HG03108 (cell line): ENCODE results near the gene DNAJC15.
"Not testable (repeated sequence)": the region's sequence is repeated elsewhere in the genome, so short reads cannot be mapped to it uniquely, and the experiment has no call there.

Experiments used
- ATAC-seq: cut with Tn5 transposase; IDR thresholded peaks from one replicate; pipeline ENCODE4 v1.9.1; 2021; ENCODE audit warnings: moderate library complexity; ENCODE audit not compliant: unreplicated experiment

Gene DNAJC15

GRCh38 chr13:43044720-43045301 is 21.4 kb downstream of the DNAJC15 start:
- ATAC-seq = peak; percentile 34

- ATAC-seq = not testable (repeated sequence)
These were observed 22.0 kb downstream of the DNAJC15 start for GRCh38 chr13:43045302-43045773.

DNA sequence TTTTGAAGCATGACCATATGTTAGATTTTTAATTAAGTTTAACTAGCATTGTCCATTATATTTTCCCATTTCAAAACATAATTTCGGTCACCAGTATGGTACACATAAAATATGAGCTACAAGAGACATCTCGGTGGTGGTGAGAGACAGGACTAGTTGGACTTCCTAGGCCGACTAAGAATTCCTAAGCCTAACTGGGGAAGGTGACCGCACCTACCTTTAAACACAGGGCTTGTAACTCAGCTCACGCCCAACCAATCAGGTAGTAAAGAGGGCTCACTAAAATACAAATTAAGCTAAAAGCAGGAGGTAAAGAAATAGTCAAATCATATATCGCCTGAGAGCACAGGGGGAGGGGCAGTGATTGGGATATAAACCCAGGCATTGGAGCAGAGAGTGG is 22.9 kb downstream of the DNAJC15 start:
- ATAC-seq = no peak

DNA sequence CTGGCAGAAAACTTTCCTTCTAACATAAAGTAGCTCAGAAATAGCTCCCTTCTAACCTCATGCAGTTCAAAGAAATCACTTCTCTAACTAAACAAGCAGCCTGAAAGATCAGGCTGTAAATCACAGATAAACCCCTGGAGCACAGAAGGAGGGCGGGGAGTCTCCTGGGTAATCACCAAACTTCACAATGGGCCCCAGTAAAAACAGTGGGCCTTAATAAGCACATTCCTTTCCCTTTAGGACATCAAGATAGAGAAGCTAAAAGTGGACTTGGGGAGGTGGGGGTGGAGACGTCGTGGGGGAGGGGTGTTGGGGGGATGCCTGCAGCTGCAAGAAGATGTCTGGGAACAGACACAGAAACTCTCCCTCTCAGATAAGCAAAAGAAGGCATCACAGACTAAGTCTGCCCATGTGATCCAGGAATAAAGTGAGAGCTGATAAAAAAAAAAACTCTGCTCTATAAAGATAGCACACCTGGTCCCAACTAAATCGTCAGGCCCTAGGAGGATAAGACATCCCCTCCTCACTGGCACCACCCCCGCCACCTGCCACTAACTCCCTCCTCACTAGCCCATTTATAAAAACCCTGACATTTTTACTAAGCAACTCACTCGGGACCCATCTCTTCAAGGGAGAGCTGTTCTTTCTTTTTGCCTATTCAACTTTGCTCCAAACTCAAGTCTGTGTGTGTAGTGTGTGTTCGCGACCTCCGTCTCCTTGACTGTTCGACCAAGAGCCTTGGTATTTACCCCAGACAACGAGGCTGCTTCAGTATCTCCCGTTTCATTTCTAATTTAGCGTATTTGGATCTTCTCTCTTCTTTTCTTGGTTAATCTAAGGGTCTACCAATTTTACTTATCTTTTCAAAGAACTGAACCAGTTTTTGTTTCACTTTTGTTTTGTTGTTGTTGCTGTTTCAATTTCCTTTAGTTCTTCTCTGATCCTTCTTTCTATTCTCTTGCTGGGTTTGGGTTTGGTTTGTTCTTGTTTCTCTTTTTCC is 31.7 kb downstream of the DNAJC15 start:
- ATAC-seq = no peak

DNA sequence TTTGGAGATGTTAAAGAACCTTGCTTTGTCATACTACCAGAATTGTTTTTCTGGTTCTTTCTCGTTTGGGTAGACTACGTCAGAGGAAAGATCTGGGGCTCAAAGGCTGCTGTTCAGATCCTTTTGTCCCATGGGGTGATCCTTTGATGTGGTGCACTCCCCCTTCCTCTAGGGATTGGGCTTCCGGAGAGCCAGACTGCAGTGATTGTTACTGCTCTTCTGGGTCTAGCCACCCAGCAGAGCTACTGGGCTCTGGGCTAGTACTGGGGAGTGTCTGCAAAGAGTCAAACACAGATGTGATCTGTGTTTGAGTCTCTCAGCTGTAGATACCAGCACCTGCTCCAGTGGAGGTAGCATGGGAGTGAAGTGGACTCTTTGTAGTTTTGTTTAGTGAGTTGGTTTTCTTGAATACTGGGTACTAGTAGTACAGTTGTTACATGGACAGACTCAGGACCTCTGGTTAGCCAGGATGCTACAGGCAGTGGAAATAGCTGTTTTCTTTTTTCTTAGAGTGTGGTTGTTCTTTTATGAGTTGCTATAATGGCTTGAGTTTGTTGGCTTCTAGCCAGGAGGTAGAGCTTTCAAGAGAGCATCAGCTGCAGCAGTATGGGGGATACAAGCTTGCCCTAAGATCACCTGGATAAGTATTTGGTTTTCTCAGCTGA is 34.4 kb downstream of the DNAJC15 start:
- no peak for ATAC-seq

- ATAC-seq = no peak
These were observed 34.9 kb downstream of the DNAJC15 start for GRCh38 chr13:43058318-43058674.

GRCh38 chr13:43058831-43059230 is 35.4 kb downstream of the DNAJC15 start:
- ATAC-seq = no peak

GRCh38 chr13:43059779-43060178 is 36.4 kb downstream of the DNAJC15 start:
- not testable (repeated sequence) for ATAC-seq

GRCh38 chr13:43060806-43061205 is 37.4 kb downstream of the DNAJC15 start:
- not testable (repeated sequence) for ATAC-seq

- no peak for ATAC-seq
These were observed 38.3 kb downstream of the DNAJC15 start for GRCh38 chr13:43061496-43062280.

DNA sequence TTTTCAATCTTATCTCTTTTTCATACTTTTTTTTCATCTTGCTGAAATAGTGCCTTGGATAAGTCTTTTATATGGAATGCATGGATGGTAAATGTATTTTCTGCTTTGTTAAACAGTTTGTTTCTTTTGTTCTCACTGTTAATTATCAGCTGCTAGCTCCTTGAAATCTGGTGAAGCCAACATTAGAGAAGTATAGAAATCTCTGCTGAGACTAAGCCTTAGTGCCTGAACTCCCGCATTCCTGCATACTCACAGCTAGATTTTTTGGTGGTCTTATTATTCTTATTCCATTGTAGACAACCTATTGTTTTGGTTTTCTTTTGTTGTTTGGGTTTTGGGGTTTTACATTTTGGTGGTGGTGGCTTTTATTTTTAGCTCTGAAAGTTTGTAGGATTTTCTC is 48.4 kb downstream of the DNAJC15 start:
- ATAC-seq = no peak

DNA sequence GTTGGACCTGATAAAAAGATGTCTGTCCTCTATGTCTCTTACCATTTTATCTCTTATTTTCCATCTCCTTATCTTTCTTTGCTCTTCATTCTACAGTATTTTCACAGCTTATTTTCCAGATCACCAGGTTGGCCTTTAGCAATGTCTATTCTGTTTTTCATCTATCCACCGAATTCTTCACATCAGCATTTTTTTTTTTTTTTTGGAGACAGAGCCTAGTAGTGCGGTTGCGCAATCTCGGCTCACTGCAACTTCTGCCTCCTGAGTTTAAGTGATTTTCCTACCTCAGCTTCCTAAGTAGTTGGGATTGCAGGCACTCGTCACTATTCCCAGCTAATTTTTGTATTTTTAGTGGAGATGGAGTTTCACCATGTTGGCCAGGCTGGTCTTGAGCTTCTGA is 49.0 kb downstream of the DNAJC15 start:
- ATAC-seq = no peak

GRCh38 chr13:43074824-43075510 is 51.6 kb downstream of the DNAJC15 start:
- ATAC-seq = peak; percentile 73

GRCh38 chr13:43075511-43075902 is 52.1 kb downstream of the DNAJC15 start:
- not testable (repeated sequence) for ATAC-seq

DNA sequence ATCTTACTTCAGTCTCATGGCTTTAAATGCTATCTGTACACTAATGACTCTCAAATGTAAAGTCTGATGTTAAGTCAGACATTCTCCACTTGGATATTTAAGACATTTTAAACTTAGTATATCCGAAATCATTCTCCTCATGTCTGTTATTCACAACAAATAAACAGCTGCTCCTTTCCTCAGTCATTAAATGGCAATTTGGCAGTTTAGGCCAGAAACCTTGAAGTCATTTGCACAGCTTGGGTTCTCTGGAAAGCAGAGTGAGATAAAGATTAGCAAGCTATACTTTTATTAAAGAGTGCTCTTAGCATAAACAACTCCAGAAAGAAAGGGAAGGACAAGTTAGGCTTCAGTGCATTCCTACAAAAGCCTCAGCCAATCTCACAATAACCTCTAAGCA is 53.7 kb downstream of the DNAJC15 start:
- ATAC-seq = no peak

- ATAC-seq = no peak
These were observed 54.1 kb downstream of the DNAJC15 start for GRCh38 chr13:43077461-43077860.

- no peak for ATAC-seq
These were observed 54.5 kb downstream of the DNAJC15 start for GRCh38 chr13:43077906-43078305.

DNA sequence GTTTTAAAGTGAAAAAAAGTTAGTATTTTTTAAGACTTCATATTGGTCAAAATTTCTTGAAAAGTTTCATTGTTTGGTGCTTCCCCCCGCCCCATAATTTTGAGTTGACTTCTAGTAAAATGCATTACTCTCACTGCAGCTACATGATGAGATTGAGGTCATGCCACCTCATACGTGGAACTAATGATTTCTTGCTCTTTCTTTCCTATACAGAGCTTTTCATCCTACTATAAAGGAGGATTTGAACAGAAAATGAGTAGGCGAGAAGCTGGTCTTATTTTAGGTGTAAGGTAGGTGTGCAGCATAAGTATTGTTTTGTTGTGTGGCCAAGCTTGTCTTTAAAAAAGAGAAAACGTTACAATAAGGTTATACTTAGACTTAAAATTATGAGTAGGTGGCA is 55.0 kb downstream of the DNAJC15 start:
- ATAC-seq = no peak

- ATAC-seq = no peak
These were observed 56.1 kb downstream of the DNAJC15 start for GRCh38 chr13:43079392-43079931.

- no peak for ATAC-seq
These were observed 56.8 kb downstream of the DNAJC15 start for GRCh38 chr13:43080199-43080598.
